GM19035 (cell line): ENCODE data around the gene FPR2.
"Not testable (repeated sequence)": the region's sequence is repeated elsewhere in the genome, so short reads cannot be mapped to it uniquely, and the experiment has no call there.

Experiments
- ATAC-seq: cut with Tn5 transposase; IDR thresholded peaks from one replicate; pipeline ENCODE4 v1.9.1; 2021; ENCODE audit not compliant: unreplicated experiment

The FPR2 gene, protein sequence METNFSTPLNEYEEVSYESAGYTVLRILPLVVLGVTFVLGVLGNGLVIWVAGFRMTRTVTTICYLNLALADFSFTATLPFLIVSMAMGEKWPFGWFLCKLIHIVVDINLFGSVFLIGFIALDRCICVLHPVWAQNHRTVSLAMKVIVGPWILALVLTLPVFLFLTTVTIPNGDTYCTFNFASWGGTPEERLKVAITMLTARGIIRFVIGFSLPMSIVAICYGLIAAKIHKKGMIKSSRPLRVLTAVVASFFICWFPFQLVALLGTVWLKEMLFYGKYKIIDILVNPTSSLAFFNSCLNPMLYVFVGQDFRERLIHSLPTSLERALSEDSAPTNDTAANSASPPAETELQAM

DNA sequence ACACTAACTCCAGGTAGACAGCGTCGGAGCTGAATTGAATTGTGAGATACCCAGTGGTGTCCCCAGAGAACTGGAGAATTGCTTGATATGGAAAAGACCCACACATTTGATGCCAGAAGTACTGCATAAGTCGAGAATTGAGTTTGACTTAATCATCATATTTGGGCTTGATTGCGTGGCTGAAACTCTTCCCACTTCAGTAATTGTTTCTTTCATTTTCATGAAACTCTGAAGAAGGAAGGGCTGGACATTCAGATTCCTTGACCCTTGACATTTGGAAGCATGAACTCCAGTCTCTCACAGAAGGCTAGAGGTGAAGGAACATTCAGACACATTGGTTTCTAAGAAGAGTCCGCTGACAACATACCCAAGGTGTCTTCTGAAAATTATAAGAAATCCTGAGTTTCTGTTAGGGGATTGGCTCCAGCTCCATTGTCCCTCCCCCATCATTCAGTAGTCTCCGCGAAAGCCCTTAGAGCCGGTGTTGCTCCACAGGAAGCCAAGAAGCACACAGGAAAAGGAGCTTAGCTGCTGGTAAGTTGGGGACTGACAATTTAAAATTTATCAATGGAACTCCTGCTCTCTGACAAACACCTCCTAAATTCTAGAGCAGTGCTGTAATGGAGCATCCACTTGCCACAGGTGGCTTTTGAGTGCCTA, at the start of gene FPR2:
FPR2 (plus strand) TSS at position 484 of the 660 bp plus-strand sequence. CDS start 7,479 bp downstream, outside the sequence.
- no peak for ATAC-seq

DNA sequence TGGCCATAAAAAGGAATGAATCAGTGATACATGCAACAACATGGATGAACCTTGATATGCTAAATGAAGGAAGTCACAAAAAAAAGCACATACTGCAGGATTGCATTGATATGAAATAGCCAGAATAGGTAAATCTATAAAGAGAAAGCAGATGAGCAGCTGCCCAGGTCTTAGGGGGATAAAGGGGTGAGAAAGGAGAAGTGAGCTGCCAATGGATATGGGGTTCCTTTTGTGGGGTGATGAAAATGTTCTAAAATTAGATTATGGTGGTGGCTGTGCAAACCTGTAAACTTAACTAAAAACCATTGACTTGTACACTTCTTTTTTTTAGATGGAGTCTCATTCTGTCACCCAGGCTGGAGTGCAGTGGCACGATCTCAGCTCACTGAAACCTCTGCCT, 49.3 kb upstream of the FPR2 start:
- ATAC-seq = no peak

- no peak for ATAC-seq
Observed at GRCh38 chr19:51712461-51713081, 48.4 kb upstream of the FPR2 start.

DNA sequence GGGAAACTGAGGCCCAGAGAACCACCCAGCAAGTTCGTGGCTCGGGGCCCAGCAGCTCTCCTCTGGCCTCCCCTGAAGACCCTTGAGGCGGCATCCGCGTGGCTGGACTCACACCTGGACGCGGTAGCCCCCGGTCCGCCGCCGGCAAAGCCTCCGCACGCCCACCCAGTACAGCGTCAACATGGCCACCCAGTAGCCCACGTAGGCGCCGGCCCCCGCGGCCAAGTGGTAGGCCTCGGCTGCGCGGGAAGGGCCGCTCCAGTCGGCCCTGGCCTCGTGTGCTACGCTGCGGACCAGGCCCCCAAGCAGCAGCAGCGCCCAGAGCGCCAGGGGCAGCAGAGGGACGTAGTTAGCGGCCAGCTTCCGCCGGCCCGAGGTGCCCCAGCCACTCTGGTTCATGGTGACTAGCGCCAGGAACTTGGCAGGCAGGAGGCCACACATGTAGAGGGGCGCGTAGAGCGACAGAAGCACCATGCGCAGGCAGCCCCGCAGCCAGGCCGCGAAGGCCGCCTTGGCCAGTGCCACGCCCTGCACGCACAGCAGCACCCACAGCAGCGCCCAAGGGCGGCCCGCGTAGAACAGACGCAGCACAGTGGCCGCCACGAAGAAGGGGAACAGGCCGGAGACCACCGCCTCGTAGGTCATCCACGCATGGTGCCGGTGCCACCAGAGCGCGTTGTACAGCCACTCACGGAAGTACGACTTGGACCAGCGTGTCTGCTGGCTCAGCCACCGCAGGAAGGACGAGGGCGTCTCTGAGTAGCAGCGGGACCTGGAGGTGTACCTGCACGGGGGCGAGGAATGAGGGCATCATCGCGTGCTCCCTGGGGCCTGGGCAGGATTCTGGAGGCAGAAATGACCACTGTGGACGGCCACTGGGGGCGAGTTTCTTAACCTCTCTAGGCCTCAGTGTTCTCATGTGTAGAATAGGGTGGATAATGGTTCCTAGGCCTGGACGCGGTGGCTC, 47.4 kb upstream of the FPR2 start:
- no peak for ATAC-seq

DNA sequence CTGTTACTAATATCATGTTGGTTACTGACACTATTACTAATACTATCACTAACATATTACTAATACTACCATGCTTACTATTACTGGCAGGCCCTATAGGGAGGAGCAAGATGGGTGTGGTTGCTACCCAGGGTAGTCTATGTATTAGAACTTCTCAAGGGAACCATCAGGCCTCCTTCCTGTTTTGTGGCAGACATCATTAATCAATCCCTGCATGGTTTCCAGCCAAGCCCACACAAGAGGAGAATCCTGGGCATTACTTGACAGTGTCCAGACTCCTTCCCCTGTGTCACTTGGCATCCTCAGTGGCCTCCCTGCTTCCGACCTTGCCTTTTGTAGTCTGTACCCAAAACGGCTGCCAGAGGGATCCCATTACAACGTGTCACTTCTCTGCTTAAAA, 46.1 kb upstream of the FPR2 start:
- no peak for ATAC-seq

DNA sequence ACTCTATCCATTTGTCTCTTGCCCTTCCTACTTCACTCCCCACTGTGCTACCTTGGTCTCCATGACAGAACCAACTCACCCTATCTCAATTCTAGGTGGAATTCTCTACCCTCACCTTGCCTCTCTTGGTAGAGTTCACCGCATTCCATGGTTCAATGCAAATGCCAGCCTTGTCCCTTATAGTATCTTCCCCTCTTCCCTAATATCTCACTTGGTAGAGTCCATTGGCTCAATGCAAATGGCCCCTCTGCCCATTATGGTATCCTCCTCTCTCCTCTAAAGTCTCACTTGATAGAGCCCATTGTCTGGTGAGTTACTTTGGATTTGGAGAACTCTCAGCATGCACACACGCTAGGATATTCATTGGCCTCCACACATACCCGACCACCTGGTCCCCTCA, 45.1 kb upstream of the FPR2 start:
- ATAC-seq = no peak

GRCh38 chr19:51716925-51717324, 44.1 kb upstream of the FPR2 start:
- no peak for ATAC-seq

DNA sequence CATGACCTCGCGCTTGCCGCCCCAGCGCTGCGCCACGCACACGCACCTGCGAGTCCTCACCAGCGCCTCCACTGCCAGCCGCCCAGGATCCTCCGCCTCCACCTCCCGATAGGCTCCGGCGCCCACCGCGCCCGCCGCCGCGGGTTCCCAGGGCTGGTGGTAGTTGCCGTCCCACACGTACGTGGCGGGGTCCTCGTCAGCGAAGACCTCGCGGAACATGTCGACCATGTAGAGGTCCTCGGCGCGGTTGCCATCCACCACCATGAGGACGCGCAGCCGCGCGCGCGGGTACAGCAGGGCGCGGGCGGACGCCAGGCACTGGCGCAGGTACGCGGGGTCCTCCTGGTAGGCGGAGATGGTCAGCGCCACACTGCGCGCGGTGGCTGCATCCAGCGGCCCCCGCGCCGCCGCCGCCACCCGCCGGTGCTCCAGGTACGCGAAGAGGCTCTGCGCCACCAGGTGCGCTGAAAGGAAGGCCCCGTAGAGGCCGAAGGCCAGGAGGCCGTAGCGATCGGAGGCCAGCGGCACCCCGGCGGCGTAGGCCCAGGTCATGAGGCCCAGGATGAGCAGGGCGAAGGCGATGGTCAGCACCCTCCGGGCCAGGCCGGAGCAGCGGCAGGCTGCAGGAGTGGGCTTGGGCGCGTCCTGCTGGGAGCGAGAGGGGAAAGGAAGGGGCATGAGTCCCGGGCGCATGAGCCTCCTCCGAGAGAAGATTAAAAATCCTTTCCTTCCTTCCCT, 41.6 kb upstream of the FPR2 start:
- no peak for ATAC-seq

DNA sequence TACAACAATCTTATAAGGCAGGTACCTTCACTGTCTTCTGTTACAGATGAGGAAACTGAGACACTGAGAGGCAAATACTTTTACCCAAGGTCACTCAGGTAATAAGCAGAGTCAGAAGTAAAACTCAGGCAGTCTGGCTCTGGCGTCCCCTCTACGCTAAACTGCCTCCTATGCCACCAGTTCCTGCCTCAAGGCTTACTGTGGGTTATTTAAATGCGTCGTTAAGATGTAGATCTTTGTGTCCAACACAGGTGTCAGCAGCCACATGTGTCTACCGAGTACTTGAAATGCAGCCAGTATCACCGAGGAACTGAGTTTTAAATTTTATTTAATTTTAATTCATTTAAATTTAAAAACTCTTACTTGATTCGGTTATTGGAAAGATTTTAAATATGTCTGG, 39.1 kb upstream of the FPR2 start:
- ATAC-seq = no peak

DNA sequence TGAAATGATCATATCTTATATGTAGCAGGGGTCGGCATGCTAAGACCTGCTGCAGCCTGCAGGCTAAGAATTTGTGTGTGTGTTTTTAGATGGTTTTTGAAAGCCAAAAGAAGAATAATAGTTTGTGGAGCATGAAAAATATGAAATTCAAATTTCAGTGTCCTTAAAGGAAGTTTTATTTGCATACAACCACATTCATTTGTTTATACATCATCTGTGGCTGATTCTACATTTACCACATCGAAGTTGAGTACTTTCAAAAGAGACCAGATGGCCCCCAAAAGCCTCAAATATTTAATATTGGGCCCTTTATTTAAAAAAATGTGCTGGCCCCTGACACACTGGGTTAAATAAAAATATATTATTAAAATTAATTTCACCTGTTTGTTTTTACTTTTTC, 38.5 kb upstream of the FPR2 start:
- ATAC-seq = no peak

- ATAC-seq = no peak
Observed at GRCh38 chr19:51724543-51724942, 36.4 kb upstream of the FPR2 start.

DNA sequence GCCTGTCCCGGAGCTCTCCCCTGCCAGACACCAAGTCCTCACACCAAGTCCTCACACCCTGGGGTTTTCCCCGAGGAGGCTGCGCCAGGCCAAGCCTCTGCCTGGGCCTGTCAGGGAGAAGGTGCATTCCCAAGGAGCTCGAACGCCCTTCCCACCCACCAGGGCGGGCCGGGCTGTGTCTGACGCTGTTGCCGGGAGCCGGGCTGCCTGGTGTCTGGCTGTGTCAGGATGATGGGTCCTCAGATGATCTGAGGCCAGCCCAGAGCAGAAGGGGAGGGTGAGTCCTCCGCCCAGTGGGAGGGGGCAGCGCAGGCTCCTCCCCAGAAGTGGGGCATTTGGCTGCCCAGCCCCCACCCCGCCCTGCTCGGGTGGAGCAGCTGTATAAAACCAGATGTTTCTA, 34.9 kb upstream of the FPR2 start:
- ATAC-seq = no peak

DNA sequence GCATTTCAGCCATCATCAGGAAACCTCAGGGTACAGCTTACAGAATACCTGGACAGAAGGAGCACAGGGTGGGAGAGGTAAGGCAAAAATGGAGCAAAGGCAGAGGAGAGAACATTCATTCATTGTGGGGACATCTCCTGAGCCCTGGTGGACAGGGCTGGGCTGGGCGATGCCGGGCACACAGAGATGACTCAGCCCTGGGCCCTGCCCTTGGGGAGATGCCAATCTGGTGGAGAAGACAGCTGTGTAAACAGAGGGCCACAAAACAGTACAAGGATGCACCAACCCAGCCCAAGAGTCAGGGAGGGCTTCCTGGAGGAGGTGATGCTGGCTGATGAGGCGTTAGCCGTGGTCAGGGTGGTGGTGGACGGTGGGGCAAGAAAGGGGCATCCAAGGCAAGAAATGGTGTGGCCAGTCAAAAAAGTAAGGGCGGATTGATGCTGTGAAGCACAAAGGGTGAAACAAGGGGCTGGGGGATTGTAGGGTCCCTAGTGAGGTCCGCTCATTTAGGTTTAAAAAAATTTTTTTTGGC, 33.6 kb upstream of the FPR2 start:
- no peak for ATAC-seq

DNA sequence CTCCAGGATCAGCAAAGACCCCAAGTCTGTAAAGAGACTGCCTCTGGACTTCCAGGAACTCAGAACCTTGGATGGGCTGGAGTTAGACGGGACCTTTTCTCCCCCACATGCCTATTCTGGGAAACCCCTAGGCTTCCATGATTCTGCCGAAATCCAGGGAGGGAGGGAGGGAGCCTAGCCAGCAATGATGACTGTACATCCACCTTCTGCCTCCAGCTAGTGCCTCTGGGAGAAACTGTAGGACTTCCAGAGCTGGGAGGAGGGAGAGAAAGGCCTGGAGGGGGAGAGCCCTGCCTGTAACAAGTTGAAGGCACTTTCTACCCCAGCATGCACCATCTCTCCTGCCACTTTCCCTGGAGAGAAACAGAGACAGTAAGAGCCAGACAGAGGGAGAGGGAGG, 31.2 kb upstream of the FPR2 start:
- ATAC-seq = no peak

DNA sequence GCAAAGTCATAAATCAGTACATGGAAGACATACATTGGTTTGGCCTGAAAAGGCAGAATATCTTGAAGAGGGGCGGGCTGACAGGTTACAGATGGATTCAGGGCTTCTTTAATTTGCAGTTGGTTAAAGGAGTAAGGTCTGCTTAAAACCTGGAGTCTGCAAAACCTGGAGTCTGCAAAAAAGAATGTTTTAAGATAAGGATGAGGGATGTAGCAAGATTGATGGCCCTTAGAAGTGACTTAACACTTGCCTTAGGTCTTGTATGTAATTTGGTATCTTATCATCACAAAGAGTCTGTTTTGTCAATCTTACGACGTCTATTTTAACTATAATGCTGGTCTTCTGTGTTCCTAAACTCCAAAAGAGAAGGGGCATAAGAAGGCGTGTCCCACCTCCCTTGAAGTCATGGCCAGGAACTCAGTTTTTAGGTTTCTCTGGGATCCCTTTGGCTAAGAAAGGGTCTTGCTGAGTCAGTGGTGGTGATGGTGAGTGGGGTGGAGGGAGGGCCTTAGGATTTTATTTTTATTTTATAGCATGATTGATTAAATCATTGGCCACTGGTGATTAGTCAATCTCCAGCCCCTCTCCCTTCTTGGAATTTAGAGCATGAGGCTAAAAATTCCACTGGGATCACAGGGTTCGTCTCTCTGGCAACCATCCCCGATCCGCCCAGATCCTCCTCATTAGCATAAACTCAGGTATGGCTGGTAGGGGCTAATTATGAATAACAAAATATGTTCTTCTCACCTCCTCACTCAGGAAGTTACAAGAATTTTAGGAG, 27.0 kb upstream of the FPR2 start:
- no peak for ATAC-seq

GRCh38 chr19:51735759-51736449, 25.1 kb upstream of the FPR2 start:
- ATAC-seq = no peak

GRCh38 chr19:51737389-51737788, 23.6 kb upstream of the FPR2 start:
- ATAC-seq = no peak

DNA sequence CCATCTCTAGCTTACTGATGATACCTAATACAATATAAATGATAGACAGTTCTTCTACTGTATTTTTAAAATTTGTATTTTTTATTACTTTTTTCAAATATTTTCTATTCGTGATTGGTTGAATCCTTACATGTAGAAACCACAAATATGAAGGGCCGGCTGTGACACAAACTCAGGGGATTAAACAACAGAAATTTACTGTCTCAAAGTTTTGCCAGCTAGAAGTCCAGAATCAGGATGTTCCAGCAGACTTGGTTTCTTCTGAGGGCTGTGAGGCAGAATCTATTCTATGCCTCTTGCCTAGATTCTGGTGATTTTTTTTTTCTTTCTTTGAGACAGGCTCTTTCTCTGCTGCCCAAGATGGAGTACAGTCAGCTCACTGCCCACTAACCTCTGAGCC, 23.1 kb upstream of the FPR2 start:
- ATAC-seq = no peak

DNA sequence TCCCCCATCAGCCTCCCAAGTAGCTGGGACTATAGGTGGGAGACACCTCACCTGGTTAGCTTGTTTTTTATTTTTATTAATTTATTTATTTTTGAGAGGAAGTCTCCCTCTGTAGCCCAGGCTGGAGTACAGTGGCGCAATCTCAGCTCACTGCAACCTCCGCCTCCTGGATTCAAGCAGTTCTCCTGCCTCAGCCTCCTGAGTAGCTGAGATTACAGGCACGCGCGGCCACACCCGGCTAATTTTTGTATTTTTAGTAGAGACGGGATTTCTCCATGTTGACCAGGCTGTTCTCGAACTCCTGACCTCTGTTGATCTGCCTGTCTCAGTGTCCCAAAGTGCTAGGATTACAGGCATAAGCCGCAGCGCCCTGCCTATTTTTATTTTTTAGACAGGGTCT, 22.5 kb upstream of the FPR2 start:
- ATAC-seq = not testable (repeated sequence)
